LoVo (cell line): Measurements from ENCODE around the gene NSUN2.
A peak's percentile ranks its signal among the peaks of the same experiment; 100 is the strongest.

Experiments
- DNase-seq: peaks from one replicate; pipeline ENCODE4 v3.0.0-alpha.2; 2016; ENCODE audit warnings: low spot score

NSUN2 gene

GRCh38 chr5:6644794-6645241, 12.0 kb upstream of the NSUN2 start:
- DNase-seq = no peak

GRCh38 chr5:6642655-6643054, 9.8 kb upstream of the NSUN2 start:
- no peak for DNase-seq

DNA sequence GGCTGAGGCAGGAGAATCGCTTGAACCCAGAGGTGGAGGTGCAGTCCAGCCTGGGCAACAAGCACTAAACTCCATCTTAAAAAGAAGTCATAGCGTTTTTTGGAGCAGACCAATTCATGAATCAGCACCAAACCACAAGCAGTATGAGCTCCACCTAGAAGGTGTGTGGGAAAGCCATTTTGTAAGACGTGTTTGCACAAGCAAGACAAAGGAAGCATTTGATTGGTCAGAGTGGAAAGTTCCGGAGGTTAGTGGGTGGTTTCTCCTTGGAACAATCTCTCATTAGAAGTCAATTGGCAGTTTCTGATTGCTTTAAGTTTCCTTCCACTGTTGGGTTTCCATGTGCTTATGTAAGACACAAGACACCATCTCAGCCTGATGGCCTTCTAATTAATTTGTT, 5.4 kb upstream of the NSUN2 start:
- no peak for DNase-seq

DNA sequence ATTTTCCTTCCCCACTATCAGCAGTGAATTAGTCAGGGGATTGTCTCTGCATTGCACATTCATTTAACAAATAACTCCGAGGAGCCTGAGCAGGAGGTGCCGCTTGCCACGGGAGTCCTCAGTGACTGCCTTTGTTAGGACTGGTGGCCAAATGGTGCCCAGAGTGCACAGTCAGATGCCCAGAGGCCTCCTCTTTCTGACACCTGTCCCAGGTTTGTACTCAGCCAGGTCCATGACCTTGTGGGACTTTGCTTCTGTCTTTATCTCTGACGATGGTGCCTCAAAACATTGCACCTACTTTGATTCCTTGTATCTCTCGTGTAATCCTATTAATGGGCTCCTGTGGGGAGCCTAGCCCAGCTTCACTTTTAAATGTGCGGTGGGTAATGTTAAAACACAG, 4.7 kb upstream of the NSUN2 start:
- no peak for DNase-seq

DNA sequence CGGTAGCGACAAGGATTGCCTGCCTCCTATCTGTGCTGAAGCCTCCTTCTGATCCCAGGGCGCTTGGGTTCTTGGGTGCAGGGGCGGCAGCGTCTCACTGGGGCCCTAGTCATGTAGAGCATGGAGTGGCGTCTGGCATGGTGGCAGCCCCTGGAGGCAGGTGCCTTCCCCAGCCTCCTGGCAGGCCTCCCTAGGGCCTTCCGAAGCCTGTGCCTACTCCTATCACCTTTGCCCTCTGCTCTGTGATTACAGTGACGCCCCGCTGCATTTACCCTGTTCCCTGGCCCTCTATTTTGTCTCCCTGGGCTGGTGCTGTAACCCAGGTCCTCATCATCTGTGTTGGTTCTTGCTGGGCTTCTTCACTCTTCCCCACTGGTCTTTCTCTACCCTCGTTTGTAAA, 4.2 kb upstream of the NSUN2 start:
- DNase-seq = no peak

DNA sequence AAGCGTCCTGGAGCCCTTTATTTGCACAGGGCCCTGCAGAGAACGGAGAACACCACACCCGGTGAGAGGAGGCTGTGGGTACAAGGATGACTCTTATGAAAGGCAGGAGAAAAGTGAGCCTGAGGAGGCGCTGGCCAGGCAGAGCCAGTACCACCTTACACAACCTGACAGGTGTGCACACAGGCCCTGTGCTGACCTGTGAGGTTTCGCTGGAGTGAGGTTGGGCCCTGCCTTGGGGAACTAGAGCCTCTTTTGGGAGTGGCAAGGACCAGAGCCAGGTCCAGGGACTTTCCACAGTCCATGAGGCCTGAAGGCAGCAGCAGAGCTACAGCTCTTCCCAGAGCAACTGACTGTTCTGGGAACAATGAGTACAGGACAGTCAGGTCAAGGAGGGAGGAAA, 3.4 kb upstream of the NSUN2 start:
- DNase-seq = no peak

DNA sequence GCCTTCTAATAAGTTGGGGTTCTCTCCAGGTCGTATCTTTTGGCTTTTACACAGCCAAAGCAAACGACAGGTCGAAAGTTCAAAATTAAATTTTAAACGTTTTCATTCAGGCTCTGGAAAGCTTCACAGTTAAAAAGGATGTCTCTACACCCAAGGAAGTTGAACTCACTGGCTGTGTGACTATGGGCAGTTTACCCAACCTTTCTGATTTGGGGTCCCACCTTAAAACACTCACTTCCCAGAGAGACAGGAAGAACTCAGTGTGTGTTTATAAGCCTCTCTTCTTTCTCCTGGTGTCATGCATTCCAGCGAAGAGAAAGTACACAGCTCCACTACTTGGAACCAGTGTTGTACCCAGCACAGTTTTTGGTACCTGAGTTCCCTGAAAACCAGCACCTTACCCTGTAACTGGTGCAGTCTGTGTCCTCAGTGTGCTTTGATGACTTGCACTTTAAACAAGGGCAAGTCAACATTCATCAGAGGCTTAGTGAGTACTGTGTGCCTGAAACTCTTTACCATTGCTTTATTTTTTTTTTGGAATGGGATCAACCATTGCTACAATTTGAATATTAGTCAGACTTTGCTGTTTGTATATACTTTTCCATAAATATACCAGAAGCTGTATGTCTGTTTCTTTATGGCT, 2.1 kb upstream of the NSUN2 start:
- DNase-seq = no peak

- DNase-seq = no peak
Observed at GRCh38 chr5:6634306-6634705, 1.5 kb upstream of the NSUN2 start.

DNA sequence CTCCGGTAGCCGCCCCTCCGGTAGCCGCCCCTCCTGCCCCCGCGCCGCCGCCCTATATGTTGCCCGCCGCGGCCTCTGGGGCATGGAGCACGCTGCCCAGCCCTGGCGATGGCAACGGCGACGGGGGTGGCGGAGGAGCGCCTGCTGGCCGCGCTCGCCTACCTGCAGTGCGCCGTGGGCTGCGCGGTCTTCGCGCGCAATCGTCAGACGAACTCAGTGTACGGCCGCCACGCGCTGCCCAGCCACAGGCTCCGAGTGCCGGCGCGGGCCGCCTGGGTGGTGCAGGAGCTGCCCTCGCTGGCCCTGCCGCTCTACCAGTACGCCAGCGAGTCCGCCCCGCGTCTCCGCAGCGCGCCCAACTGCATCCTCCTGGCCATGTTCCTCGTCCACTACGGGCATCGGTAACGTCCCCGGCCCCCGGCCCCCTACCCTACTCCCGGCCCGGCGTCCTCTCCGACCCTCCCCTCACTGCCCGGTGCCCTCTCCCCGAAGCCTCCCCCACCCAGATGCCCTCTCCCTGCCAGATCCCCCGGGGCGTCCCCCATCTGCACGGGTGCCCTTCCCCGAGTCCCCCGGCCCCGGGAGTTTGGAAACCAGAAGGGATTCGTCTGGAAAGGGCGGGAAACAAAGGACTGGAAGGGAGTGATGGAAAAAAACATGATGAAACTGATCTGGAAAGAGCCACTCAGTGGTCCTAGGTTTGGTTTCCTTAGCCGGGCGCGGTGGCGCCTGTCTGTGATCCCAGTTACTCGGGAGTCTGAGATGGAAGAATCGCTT, 813 bp upstream of the NSUN2 start:
- no peak for DNase-seq

- DNase-seq = peak; percentile 37
Observed at GRCh38 chr5:6632324-6632887, 438 bp downstream of the NSUN2 start.

DNA sequence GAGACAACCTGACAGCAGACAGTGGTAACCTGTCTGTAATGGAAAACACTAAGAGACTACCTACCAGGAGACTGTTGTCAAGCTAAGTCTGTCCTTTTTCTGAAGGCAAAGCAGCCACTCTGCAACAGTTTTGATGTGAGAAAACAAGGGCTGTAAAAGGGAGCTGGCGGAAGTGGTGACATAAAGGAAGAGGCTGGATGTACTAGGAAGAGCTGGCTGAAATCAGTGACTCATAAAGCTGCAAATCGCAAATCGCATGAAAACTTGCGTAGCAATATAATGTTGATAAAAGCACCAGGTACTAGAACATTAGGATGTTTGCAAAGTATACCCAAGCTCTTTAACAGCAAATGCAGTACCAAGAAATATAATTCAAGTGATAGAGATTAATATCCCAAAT, 1.4 kb downstream of the NSUN2 start:
- DNase-seq = no peak

DNA sequence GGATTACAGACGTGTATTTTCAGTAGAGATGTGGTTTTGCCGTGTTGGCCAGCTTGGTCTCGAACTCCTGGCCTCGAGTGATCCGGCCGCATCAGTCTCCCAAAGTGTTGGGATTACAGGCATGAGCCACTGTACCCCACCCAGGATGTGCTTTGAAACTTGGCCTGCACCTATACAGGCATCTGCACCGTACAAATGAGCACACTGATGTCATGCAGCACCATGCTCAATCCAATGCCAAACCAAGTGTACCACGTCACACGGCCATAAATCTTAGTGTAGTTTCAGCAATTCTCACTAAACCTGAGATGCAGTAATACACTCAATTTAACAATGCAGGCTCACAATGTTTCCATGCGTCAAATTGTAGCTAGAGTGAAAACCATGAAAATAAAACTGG, 6.3 kb downstream of the NSUN2 start:
- no peak for DNase-seq

GRCh38 chr5:6623941-6624340, 8.9 kb downstream of the NSUN2 start:
- no peak for DNase-seq

- no peak for DNase-seq
Observed at GRCh38 chr5:6623228-6623627, 9.6 kb downstream of the NSUN2 start.

DNA sequence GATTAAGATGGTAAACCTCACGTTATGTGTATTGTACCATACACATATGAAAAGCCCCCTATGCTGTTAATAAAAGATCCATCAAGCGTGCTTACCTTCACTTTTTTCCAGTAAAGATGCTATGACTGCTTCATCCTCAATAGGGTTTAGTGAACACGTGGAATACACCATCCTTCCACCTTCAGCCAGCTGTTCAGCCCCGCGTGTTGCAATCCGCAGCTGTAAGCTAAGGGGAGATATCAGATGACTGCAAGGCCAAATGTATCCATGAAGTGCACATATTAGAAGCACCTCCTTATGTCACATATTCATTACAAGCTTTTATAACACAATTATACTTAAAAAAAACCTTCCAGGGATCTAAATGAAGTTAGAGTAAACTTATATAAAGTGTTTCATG, 16.2 kb downstream of the NSUN2 start:
- DNase-seq = no peak

GRCh38 chr5:6615034-6615815, 17.6 kb downstream of the NSUN2 start:
- DNase-seq = no peak

GRCh38 chr5:6611334-6612256, 21.2 kb downstream of the NSUN2 start:
- DNase-seq = no peak

GRCh38 chr5:6608016-6608415, 24.8 kb downstream of the NSUN2 start:
- no peak for DNase-seq

DNA sequence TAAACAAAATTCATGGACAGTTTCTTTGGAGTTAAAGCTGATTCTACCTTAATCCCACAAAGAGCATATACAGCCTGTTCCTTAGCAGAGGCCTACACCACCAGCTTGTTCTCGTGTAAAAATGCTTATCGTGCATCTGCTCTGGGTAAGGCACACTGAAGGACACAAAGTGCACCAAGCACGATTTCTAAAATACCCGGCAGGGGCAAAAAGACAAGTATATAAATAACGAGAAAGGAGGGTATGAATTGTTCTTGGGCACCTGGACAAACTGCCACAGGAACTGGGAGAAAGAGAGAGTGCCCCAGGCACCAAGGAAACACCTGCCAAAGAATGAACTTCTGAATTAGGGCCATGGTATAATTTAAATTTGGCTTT, 25.3 kb downstream of the NSUN2 start:
- no peak for DNase-seq

GRCh38 chr5:6606884-6607558, 25.8 kb downstream of the NSUN2 start:
- no peak for DNase-seq

DNA sequence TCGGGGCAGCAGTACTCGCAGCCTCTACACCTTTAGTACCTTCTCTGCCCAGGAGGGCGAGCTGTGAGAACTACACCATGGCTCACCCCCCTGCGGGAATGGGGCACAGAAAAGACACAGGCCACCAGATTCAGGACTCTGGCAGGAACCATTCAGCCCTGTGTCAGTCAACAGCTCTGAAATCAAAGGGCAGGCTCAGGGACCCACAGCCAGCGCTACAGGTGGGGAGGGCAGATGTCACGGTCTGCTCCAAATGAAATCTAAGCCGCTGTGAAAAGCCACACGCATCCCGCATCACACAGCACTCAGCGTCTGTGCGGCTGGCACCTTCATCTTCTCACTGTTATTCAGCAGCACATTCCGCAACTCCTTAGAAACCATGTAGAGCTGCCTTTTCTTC, 27.9 kb downstream of the NSUN2 start:
- DNase-seq = no peak
